ENCODE data around the gene PPP1R15A.
A peak's percentile ranks its signal among the peaks of the same experiment; 100 is the strongest.
"Not testable (repeated sequence)": the region's sequence is repeated elsewhere in the genome, so short reads cannot be mapped to it uniquely, and the experiment has no call there.

Gene PPP1R15A

DNA sequence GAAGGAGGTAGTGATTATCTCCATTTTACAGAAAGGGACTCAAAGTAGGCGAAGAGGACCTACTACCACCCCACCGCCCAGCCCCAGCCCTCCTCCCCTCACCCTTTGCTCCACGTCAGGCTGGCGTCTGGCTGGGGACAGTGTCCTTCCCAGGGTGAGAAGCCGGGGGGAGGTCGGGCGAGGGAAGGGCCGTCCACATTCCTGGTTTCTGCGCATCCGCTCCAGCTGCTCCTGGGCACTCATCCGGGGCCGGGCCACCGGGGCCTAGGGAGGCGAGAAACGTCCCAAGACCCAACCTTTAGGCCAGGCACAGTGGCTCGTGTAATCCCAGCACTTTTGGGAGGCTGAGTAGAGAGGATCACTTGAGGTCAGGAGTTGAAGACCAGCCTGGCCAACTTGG is 31.2 kb upstream of the PPP1R15A start:
- no peak for DNase-seq (ENCODE audit: low read depth)
- Histone ChIP-seq H3K36me3 (ENCODE audit: control insufficient read depth, insufficient read depth, low read length, severe bottlenecking) (peaks cover 20% of the 10 kb centered on the region), H3K27me3 (replicated peaks; ENCODE audit: control insufficient read depth, insufficient read depth, low read length) (no peaks in the 10 kb centered on the region), H3K9me3 (ENCODE audit: control insufficient read depth, low read length) (no peaks in the 10 kb centered on the region), H3K9ac (ENCODE audit: low read length) (no peak overlapping the region), H3K4me3 (ENCODE audit: low read length) (no peak overlapping the region), H3K4me1 (ENCODE audit: control insufficient read depth, insufficient read depth, low read length) (peaks cover 11% of the 10 kb centered on the region)

DNA sequence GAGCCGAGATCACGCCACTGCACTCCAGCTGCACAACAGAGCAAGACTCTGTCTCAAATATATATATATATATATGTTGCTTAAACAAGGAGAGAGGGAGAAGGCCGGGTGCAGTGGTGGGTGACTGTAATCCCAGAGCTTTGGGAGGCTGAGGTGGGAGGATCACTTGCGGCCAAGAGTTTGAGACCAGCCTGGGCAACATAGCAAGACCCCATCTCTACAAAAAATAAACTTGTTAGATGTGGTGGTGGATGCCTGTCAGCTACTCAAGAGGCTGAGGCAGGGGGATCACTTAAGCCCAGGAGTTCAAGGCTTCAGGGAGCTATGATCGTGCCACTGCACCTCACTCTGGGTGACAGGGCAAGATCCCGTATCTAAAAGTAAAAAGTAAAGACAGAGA is 30.6 kb upstream of the PPP1R15A start:
- Histone ChIP-seq H3K4me3 (ENCODE audit: low read length) (no peak overlapping the region), H3K36me3 (ENCODE audit: control insufficient read depth, insufficient read depth, low read length, severe bottlenecking) (peaks cover 26% of the 10 kb centered on the region), H3K9me3 (ENCODE audit: control insufficient read depth, low read length) (no peaks in the 10 kb centered on the region), H3K4me1 (ENCODE audit: control insufficient read depth, insufficient read depth, low read length) (peaks cover 7% of the 10 kb centered on the region), H3K9ac (ENCODE audit: low read length) (no peak overlapping the region), H3K27me3 (replicated peaks; ENCODE audit: control insufficient read depth, insufficient read depth, low read length) (no peaks in the 10 kb centered on the region)
- DNase-seq (ENCODE audit: low read depth), result no peak

DNA sequence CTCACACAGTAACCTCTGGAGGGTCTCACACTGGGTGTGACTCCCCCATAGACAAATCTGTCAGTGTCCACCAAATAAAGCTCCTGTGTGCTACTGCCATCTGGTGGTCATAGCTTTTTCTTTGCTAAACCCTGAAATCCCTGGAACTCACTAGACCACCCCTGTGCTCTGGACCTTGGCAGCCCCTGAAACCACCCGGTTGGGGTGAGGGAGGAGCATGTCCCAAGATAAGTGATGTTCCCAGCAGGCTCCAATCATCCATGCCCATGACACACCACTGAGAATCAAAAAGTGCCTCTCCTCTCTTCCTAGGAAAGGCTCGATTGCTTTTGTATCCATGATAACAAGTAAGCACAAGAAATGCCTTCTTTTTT is 29.4 kb upstream of the PPP1R15A start:
- Histone ChIP-seq H3K9ac (ENCODE audit: low read length) (no peak overlapping the region), H3K9me3 (ENCODE audit: control insufficient read depth, low read length) (no peaks in the 10 kb centered on the region), H3K4me3 (ENCODE audit: low read length) (no peak overlapping the region), H3K4me1 (ENCODE audit: control insufficient read depth, insufficient read depth, low read length) (no peaks in the 10 kb centered on the region), H3K27me3 (replicated peaks; ENCODE audit: control insufficient read depth, insufficient read depth, low read length) (no peaks in the 10 kb centered on the region), H3K36me3 (ENCODE audit: control insufficient read depth, insufficient read depth, low read length, severe bottlenecking) (peaks cover 38% of the 10 kb centered on the region)
- peak; percentile 81 for DNase-seq (ENCODE audit: low read depth)

DNA sequence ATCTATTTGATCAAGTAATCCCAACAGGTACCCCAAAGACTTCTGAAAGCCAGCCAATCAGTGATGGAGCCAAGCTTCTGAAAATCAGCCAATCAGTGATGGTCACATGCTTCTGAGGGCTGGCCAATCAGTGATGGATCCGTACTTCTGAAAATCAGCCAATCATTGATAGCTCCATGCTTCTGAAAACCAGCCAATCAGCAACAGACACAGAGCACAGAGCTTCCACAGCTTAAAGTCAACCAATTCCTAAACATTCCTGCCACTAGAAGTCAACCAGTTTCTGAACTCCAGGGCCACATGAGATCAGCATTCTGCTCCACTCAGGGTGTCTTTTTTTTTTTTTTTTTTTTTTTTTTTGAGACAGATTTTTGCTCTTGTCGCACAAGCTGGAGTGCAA is 27.7 kb upstream of the PPP1R15A start:
- peak; percentile 41 for DNase-seq (ENCODE audit: low read depth)
- Histone ChIP-seq H3K36me3 (ENCODE audit: control insufficient read depth, insufficient read depth, low read length, severe bottlenecking) (peaks cover 42% of the 10 kb centered on the region), H3K9me3 (ENCODE audit: control insufficient read depth, low read length) (no peaks in the 10 kb centered on the region), H3K27me3 (replicated peaks; ENCODE audit: control insufficient read depth, insufficient read depth, low read length) (no peaks in the 10 kb centered on the region), H3K9ac (ENCODE audit: low read length) (no peak overlapping the region), H3K4me1 (ENCODE audit: control insufficient read depth, insufficient read depth, low read length) (no peaks in the 10 kb centered on the region), H3K4me3 (ENCODE audit: low read length) (no peak overlapping the region)

DNA sequence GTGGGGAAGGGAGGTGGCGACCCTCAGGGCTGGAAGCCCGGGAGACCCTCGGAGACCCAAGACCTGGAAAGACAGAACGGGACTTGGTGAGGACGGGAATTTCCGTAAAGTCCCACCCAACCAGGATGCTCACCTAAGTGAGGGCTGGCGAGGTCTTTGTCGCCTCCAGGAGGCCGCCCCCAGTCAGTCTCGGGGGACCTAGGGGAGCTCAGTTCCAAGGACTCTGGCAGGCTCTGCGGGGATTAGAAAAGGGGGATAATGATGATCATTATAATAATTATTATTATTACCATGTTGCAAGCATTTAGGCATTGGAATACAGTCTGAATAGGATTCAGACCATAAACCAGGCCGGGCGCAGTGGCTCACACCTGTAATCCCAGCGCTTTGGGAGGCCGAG is 26.8 kb upstream of the PPP1R15A start:
- no peak overlapping the region for H3K4me3 ChIP-seq (ENCODE audit: low read length)
- H3K4me1 ChIP-seq (ENCODE audit: control insufficient read depth, insufficient read depth, low read length), result no peaks in the 10 kb centered on the region
- DNase-seq (ENCODE audit: low read depth), result no peak
- H3K9me3 ChIP-seq (ENCODE audit: control insufficient read depth, low read length), result no peaks in the 10 kb centered on the region
- H3K9ac ChIP-seq (ENCODE audit: low read length), result no peak overlapping the region
- peaks cover 40% of the 10 kb centered on the region for H3K36me3 ChIP-seq (ENCODE audit: control insufficient read depth, insufficient read depth, low read length, severe bottlenecking)
- no peaks in the 10 kb centered on the region for H3K27me3 ChIP-seq (replicated peaks; ENCODE audit: control insufficient read depth, insufficient read depth, low read length)

GRCh38 chr19:48846659-48847058 is 25.6 kb upstream of the PPP1R15A start:
- H3K9ac ChIP-seq (ENCODE audit: low read length); DNase-seq (ENCODE audit: low read depth); H3K4me3 ChIP-seq (ENCODE audit: low read length); H3K4me1 ChIP-seq (ENCODE audit: control insufficient read depth, insufficient read depth, low read length); H3K9me3 ChIP-seq (ENCODE audit: control insufficient read depth, low read length); H3K27me3 ChIP-seq (replicated peaks; ENCODE audit: control insufficient read depth, insufficient read depth, low read length): not testable (repeated sequence)
- peaks cover 42% of the 10 kb centered on the region for H3K36me3 ChIP-seq (ENCODE audit: control insufficient read depth, insufficient read depth, low read length, severe bottlenecking)

GRCh38 chr19:48852292-48852691 is 19.9 kb upstream of the PPP1R15A start:
- no peaks in the 10 kb centered on the region for H3K27me3 ChIP-seq (replicated peaks; ENCODE audit: control insufficient read depth, insufficient read depth, low read length)
- H3K9me3 ChIP-seq (ENCODE audit: control insufficient read depth, low read length), result no peaks in the 10 kb centered on the region
- H3K4me3 ChIP-seq (ENCODE audit: low read length), result no peak overlapping the region
- DNase-seq (ENCODE audit: low read depth), result no peak
- no peak overlapping the region for H3K9ac ChIP-seq (ENCODE audit: low read length)
- peaks cover 26% of the 10 kb centered on the region for H3K36me3 ChIP-seq (ENCODE audit: control insufficient read depth, insufficient read depth, low read length, severe bottlenecking)
- H3K4me1 ChIP-seq (ENCODE audit: control insufficient read depth, insufficient read depth, low read length), result no peaks in the 10 kb centered on the region

DNA sequence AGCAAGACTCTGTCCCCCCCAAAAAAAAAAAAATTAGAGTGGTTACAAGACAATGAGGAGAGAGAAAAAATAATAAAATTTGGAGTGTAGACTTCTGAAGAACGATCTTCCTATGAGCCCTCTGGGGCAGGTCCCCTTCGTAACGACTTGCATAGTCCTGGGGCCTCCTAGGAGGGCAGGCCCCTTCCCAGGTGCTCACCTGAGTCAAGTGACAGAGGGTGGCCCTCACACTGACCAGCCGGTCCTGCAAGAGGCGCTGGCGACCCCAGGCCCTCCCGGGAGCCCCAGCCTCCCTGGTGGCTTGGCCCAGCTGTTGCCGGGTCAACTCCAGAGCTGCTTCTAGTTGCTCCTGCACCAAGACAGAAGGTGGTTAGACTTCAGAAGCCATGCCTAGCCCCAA is 18.7 kb upstream of the PPP1R15A start:
- no peak for DNase-seq (ENCODE audit: low read depth)
- H3K36me3 ChIP-seq (ENCODE audit: control insufficient read depth, insufficient read depth, low read length, severe bottlenecking), result peaks cover 26% of the 10 kb centered on the region
- H3K4me1 ChIP-seq (ENCODE audit: control insufficient read depth, insufficient read depth, low read length), result no peaks in the 10 kb centered on the region
- no peaks in the 10 kb centered on the region for H3K27me3 ChIP-seq (replicated peaks; ENCODE audit: control insufficient read depth, insufficient read depth, low read length)
- no peak overlapping the region for H3K4me3 ChIP-seq (ENCODE audit: low read length)
- H3K9me3 ChIP-seq (ENCODE audit: control insufficient read depth, low read length), result no peaks in the 10 kb centered on the region
- H3K9ac ChIP-seq (ENCODE audit: low read length), result no peak overlapping the region

- H3K27me3 ChIP-seq (replicated peaks; ENCODE audit: control insufficient read depth, insufficient read depth, low read length), result no peaks in the 10 kb centered on the region
- H3K9me3 ChIP-seq (ENCODE audit: control insufficient read depth, low read length), result no peaks in the 10 kb centered on the region
- DNase-seq (ENCODE audit: low read depth), result no peak
- no peak overlapping the region for H3K4me3 ChIP-seq (ENCODE audit: low read length)
- no peaks in the 10 kb centered on the region for H3K4me1 ChIP-seq (ENCODE audit: control insufficient read depth, insufficient read depth, low read length)
- peaks cover 26% of the 10 kb centered on the region for H3K36me3 ChIP-seq (ENCODE audit: control insufficient read depth, insufficient read depth, low read length, severe bottlenecking)
- no peak overlapping the region for H3K9ac ChIP-seq (ENCODE audit: low read length)
These were observed 18.1 kb upstream of the PPP1R15A start for GRCh38 chr19:48854103-48854502.

GRCh38 chr19:48856921-48857320 is 15.3 kb upstream of the PPP1R15A start:
- H3K4me1 ChIP-seq (ENCODE audit: control insufficient read depth, insufficient read depth, low read length), result no peaks in the 10 kb centered on the region
- H3K27me3 ChIP-seq (replicated peaks; ENCODE audit: control insufficient read depth, insufficient read depth, low read length), result no peaks in the 10 kb centered on the region
- no peaks in the 10 kb centered on the region for H3K9me3 ChIP-seq (ENCODE audit: control insufficient read depth, low read length)
- H3K4me3 ChIP-seq (ENCODE audit: low read length), result no peak overlapping the region
- no peak overlapping the region for H3K9ac ChIP-seq (ENCODE audit: low read length)
- no peak for DNase-seq (ENCODE audit: low read depth)
- peaks cover 33% of the 10 kb centered on the region for H3K36me3 ChIP-seq (ENCODE audit: control insufficient read depth, insufficient read depth, low read length, severe bottlenecking)

- DNase-seq (ENCODE audit: low read depth), result no peak
- no peaks in the 10 kb centered on the region for H3K4me1 ChIP-seq (ENCODE audit: control insufficient read depth, insufficient read depth, low read length)
- H3K27me3 ChIP-seq (replicated peaks; ENCODE audit: control insufficient read depth, insufficient read depth, low read length), result no peaks in the 10 kb centered on the region
- peaks cover 29% of the 10 kb centered on the region for H3K36me3 ChIP-seq (ENCODE audit: control insufficient read depth, insufficient read depth, low read length, severe bottlenecking)
- H3K4me3 ChIP-seq (ENCODE audit: low read length), result no peak overlapping the region
- H3K9ac ChIP-seq (ENCODE audit: low read length), result no peak overlapping the region
- no peaks in the 10 kb centered on the region for H3K9me3 ChIP-seq (ENCODE audit: control insufficient read depth, low read length)
These were observed 13.1 kb upstream of the PPP1R15A start for GRCh38 chr19:48858984-48859710.

Measured in adipocyte (in vitro differentiated cells).